ENCODE measurements around the gene SLIT3. TPM values are rescaled to one million over a fixed set of nuclear protein-coding genes. Genes with fewer than 3 reads are reported as not detected.

SLIT3 gene
- total RNA-seq, 1 experiment from 2014 or later, result 0.44 TPM

GRCh38 chr5:168951769-168952168 lies 349.2 kb downstream of the SLIT3 start:
- no peak for TF ChIP-seq EZH2 (IDR thresholded peaks at IDR 0.05; ENCODE audit: low read length, unreplicated experiment)
- TF ChIP-seq EZH2phosphoT487 (IDR thresholded peaks at IDR 0.05; ENCODE audit: borderline replicate concordance, low read length), result no peak
- no peak for TF ChIP-seq CTCF (conservative IDR thresholded peaks at IDR 0.05; ENCODE audit: low read depth, low read length)
- CTCF ChIA-PET, result no interaction called here

GRCh38 chr5:168951356-168951755 lies 349.6 kb downstream of the SLIT3 start:
- no peaks in the 10 kb centered on the region for H3K9me2 ChIP-seq (replicated peaks; ENCODE audit: low read length)
- H3K4me1 ChIP-seq (ENCODE audit: insufficient read depth, low read length), result no peaks in the 10 kb centered on the region
- no peaks in the 10 kb centered on the region for H3K9me3 ChIP-seq (ENCODE audit: low read length)
- ATAC-seq, result no peak
- POLR2A ChIA-PET (ENCODE audit: unreplicated experiment), result no interaction called here
- CTCF ChIA-PET, result no interaction called here
- no TSS peak for BruUV-seq (replicated peaks)
- intact Hi-C loops (cut with micrococcal nuclease), result no loop called here
- H2AFZ ChIP-seq (ENCODE audit: low read length), result no peak overlapping the region
- H4K20me1 ChIP-seq (ENCODE audit: low read length), result no peaks in the 10 kb centered on the region
- no peak for DNase-seq
- TF ChIP-seq EZH2phosphoT487 (IDR thresholded peaks at IDR 0.05; ENCODE audit: borderline replicate concordance, low read length) (no peak), CTCF (conservative IDR thresholded peaks at IDR 0.05; ENCODE audit: low read depth, low read length) (no peak), EZH2 (IDR thresholded peaks at IDR 0.05; ENCODE audit: low read length, unreplicated experiment) (no peak)
- H3K36me3 ChIP-seq (ENCODE audit: low read depth, low read length), result no peaks in the 10 kb centered on the region
- H3K79me2 ChIP-seq (ENCODE audit: low read length), result no peaks in the 10 kb centered on the region
- H3F3A ChIP-seq (ENCODE audit: low read length, unreplicated experiment), result no peaks in the 10 kb centered on the region
- no peak overlapping the region for H3K4me3 ChIP-seq (ENCODE audit: low read length)
- H3K9ac ChIP-seq (ENCODE audit: low read length), result no peak overlapping the region
- peaks cover 31% of the 10 kb centered on the region for H3K27me3 ChIP-seq (ENCODE audit: low read length)
- H3K4me2 ChIP-seq (ENCODE audit: low read length), result no peak overlapping the region
- H3K27ac ChIP-seq (ENCODE audit: low read length), result no peak overlapping the region

More at GRCh38 chr5:168951769-168952168, 349.2 kb downstream of the SLIT3 start:
- no peaks in the 10 kb centered on the region for H4K20me1 ChIP-seq (ENCODE audit: low read length)
- no peaks in the 10 kb centered on the region for H3K9me2 ChIP-seq (replicated peaks; ENCODE audit: low read length)
- no peak overlapping the region for H2AFZ ChIP-seq (ENCODE audit: low read length)
- ATAC-seq (no peak), DNase-seq (no peak)
- POLR2A ChIA-PET (ENCODE audit: unreplicated experiment), result no interaction called here
- H3K79me2 ChIP-seq (ENCODE audit: low read length), result no peaks in the 10 kb centered on the region
- H3K27me3 ChIP-seq (ENCODE audit: low read length), result peaks cover 31% of the 10 kb centered on the region
- intact Hi-C loops (cut with micrococcal nuclease), result no loop called here
- no peaks in the 10 kb centered on the region for H3K36me3 ChIP-seq (ENCODE audit: low read depth, low read length)
- BruUV-seq (replicated peaks), result no TSS peak
- no peak overlapping the region for H3K9ac ChIP-seq (ENCODE audit: low read length)
- no peaks in the 10 kb centered on the region for H3K4me1 ChIP-seq (ENCODE audit: insufficient read depth, low read length)
- H3K27ac ChIP-seq (ENCODE audit: low read length), result no peak overlapping the region
- H3K9me3 ChIP-seq (ENCODE audit: low read length), result no peaks in the 10 kb centered on the region
- H3K4me2 ChIP-seq (ENCODE audit: low read length), result no peak overlapping the region
- no peak overlapping the region for H3K4me3 ChIP-seq (ENCODE audit: low read length)
- no peaks in the 10 kb centered on the region for H3F3A ChIP-seq (ENCODE audit: low read length, unreplicated experiment)

GRCh38 chr5:168950241-168950951 lies 350.5 kb downstream of the SLIT3 start:
- POLR2A ChIA-PET (ENCODE audit: unreplicated experiment), result no interaction called here

More at GRCh38 chr5:168950241-168950951, 350.5 kb downstream of the SLIT3 start:
- Histone ChIP-seq H3K79me2 (ENCODE audit: low read length) (no peaks in the 10 kb centered on the region), H3F3A (ENCODE audit: low read length, unreplicated experiment) (no peaks in the 10 kb centered on the region), H3K9me3 (ENCODE audit: low read length) (no peaks in the 10 kb centered on the region), H3K4me2 (ENCODE audit: low read length) (no peak overlapping the region), H3K4me1 (ENCODE audit: insufficient read depth, low read length) (no peaks in the 10 kb centered on the region), H3K27ac (ENCODE audit: low read length) (no peak overlapping the region), H3K36me3 (ENCODE audit: low read depth, low read length) (no peaks in the 10 kb centered on the region), H3K9me2 (replicated peaks; ENCODE audit: low read length) (no peaks in the 10 kb centered on the region), H4K20me1 (ENCODE audit: low read length) (no peaks in the 10 kb centered on the region), H3K4me3 (ENCODE audit: low read length) (no peak overlapping the region), H2AFZ (ENCODE audit: low read length) (no peak overlapping the region), H3K27me3 (ENCODE audit: low read length) (peaks cover 31% of the 10 kb centered on the region), H3K9ac (ENCODE audit: low read length) (no peak overlapping the region)
- intact Hi-C loops (cut with micrococcal nuclease), result no loop called here
- ATAC-seq (no peak), DNase-seq (no peak)
- no peak for TF ChIP-seq CTCF (conservative IDR thresholded peaks at IDR 0.05; ENCODE audit: low read depth, low read length)
- TF ChIP-seq EZH2 (IDR thresholded peaks at IDR 0.05; ENCODE audit: low read length, unreplicated experiment), result no peak
- TF ChIP-seq EZH2phosphoT487 (IDR thresholded peaks at IDR 0.05; ENCODE audit: borderline replicate concordance, low read length), result no peak
- CTCF ChIA-PET, result no interaction called here
- BruUV-seq (replicated peaks), result no TSS peak

All from PC-3 (cell line).